Suprapubic skin (tissue), 4 donors: ENCODE measurements around the gene THRAP3. TPM values are rescaled to one million over a fixed set of nuclear protein-coding genes. Genes with fewer than 3 reads are reported as not detected.

ENCODE experiments used
- DNase-seq, 2 donors: peaks; one replicate each; pipeline ENCODE4 v3.0.0-alpha.2; 2019; ENCODE audit warnings: low spot score in 2 of 2
- H3K27ac ChIP-seq: fragments of 200-600 bp; sonication (generic); one replicate; pipeline ENCODE4 v1.5.1; 2019
- H3K27me3 ChIP-seq: fragments of 200-600 bp; sonication (generic); one replicate; pipeline ENCODE4 v1.5.1; 2019
- H3K36me3 ChIP-seq: fragments of 200-600 bp; sonication (generic); one replicate; pipeline ENCODE4 v1.5.1; 2019
- H3K4me1 ChIP-seq: fragments of 200-600 bp; sonication (generic); one replicate; pipeline ENCODE4 v1.5.1; 2019
- H3K4me3 ChIP-seq: fragments of 200-600 bp; sonication (generic); one replicate; pipeline ENCODE4 v1.5.1; 2019; ENCODE audit warnings: mild to moderate bottlenecking
- H3K9me3 ChIP-seq: fragments of 200-600 bp; sonication (generic); one replicate; pipeline ENCODE4 v1.5.1; 2019
- EP300 ChIP-seq: sonication (generic); formaldehyde crosslinking; IDR thresholded peaks from one replicate; pipeline ENCODE4 v1.6.1; 2017; ENCODE audit warnings: antibody characterized with exemption
- POLR2A ChIP-seq, 2 donors: fragments of 450-650 bp; IDR thresholded peaks; one replicate each; pipeline ENCODE4 v1.6.1; 2017; ENCODE audit warnings: antibody characterized with exemption in 2 of 2, mild to moderate bottlenecking in 2 of 2, moderate library complexity in 2 of 2
- POLR2AphosphoS5 ChIP-seq, 3 donors: sonication (generic); formaldehyde crosslinking; IDR thresholded peaks; one replicate each; pipeline ENCODE4 v1.6.1; 2017; ENCODE audit warnings: antibody characterized with exemption in 3 of 3
- WGBS: methylation state at CpG from one replicate; pipeline ENCODE4 v1.1.5; 2018; 5-methylcytosine and 5-hydroxymethylcytosine counted together
- total RNA-seq, 4 donors: library from RNA; depleted of rRNA; stranded (reverse); fragments of >200 nt; gene quantifications; one replicate each; pipeline ENCODE4 v1.1.0, GENCODE V29; 2016
- TF ChIP-seq, protein P1 (sequence below), 2 donors: fragments of 200-600 bp in 1 of 2; fragments of 450-650 bp in 1 of 2; sonication (generic) in 1 of 2; IDR thresholded peaks; one replicate each; pipeline ENCODE4 v1.5.1; 2016 to 2019; ENCODE audit warnings: antibody characterized with exemption in 2 of 2, mild to moderate bottlenecking in 1 of 2, moderate library complexity in 1 of 2

Gene THRAP3
- total RNA-seq, 4 donors from 2014 or later: 73.3 to 93.3 (median 78.2) TPM

GRCh38 chr1:36352910-36353878 is 129.0 kb downstream of the THRAP3 start:
- 83% methylated on average over 14 of the region's 15 CpGs for WGBS
- H3K4me3 ChIP-seq: no peak overlapping the region
- H3K36me3 ChIP-seq: peaks cover 54% of the 10 kb centered on the region
- no peak overlapping the region for H3K27ac ChIP-seq
- DNase-seq: no peak
- no peaks in the 10 kb centered on the region for H3K9me3 ChIP-seq
- no peak for TF ChIP-seq POLR2A (IDR thresholded peaks at IDR 0.05)
- TF ChIP-seq, protein P1, sequence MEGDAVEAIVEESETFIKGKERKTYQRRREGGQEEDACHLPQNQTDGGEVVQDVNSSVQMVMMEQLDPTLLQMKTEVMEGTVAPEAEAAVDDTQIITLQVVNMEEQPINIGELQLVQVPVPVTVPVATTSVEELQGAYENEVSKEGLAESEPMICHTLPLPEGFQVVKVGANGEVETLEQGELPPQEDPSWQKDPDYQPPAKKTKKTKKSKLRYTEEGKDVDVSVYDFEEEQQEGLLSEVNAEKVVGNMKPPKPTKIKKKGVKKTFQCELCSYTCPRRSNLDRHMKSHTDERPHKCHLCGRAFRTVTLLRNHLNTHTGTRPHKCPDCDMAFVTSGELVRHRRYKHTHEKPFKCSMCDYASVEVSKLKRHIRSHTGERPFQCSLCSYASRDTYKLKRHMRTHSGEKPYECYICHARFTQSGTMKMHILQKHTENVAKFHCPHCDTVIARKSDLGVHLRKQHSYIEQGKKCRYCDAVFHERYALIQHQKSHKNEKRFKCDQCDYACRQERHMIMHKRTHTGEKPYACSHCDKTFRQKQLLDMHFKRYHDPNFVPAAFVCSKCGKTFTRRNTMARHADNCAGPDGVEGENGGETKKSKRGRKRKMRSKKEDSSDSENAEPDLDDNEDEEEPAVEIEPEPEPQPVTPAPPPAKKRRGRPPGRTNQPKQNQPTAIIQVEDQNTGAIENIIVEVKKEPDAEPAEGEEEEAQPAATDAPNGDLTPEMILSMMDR (IDR thresholded peaks at IDR 0.05): no peak
- no peak for TF ChIP-seq POLR2AphosphoS5 (IDR thresholded peaks at IDR 0.05)
- TF ChIP-seq EP300: no peak
- H3K4me1 ChIP-seq: peaks cover 38% of the 10 kb centered on the region
- no peaks in the 10 kb centered on the region for H3K27me3 ChIP-seq

- TF ChIP-seq EP300 (no peak), POLR2AphosphoS5 (IDR thresholded peaks at IDR 0.05) (no peak), POLR2A (IDR thresholded peaks at IDR 0.05) (no peak)
- TF ChIP-seq, protein P1 (IDR thresholded peaks at IDR 0.05): no peak
- no peak for DNase-seq
- Histone ChIP-seq H3K27me3 (no peaks in the 10 kb centered on the region), H3K4me1 (peaks cover 30% of the 10 kb centered on the region), H3K4me3 (no peak overlapping the region), H3K36me3 (peaks cover 61% of the 10 kb centered on the region), H3K27ac (no peak overlapping the region), H3K9me3 (no peaks in the 10 kb centered on the region)
- WGBS: 96% methylated on average over 11 of the region's 11 CpGs
Observed at GRCh38 chr1:36354486-36354885, 130.2 kb downstream of the THRAP3 start.

Other genes starting within 250 kb of the THRAP3 start
- under 1 TPM in 1 of 4 donors, not detected in 3; 0.38 TPM for gene TEKT2, start 140.3 kb upstream of the THRAP3 start, total RNA-seq
- 10 to 100 TPM; 40.5 to 68.5 (median 51.9) TPM for gene ADPRS, start 135.6 kb upstream of the THRAP3 start, total RNA-seq
- gene COL8A2, start 99.2 kb upstream of the THRAP3 start, total RNA-seq: 1 to 10 TPM; 4.9 to 5.6 (median 5.2) TPM
- 100 to 1,000 TPM in 2 of 4 donors, 10 to 100 TPM in 2; 68.7 to 111 (median 97.5) TPM for gene TRAPPC3, start 75.0 kb upstream of the THRAP3 start, total RNA-seq
- gene MAP7D1, start 68.3 kb upstream of the THRAP3 start, total RNA-seq: 100 to 1,000 TPM in 1 of 4 donors, 10 to 100 TPM in 3; 80.0 to 119 (median 94.6) TPM
- 10 to 100 TPM in 3 of 4 donors, 1 to 10 TPM in 1; 6.0 to 26.6 (median 16.0) TPM for gene SH3D21, start 81.9 kb downstream of the THRAP3 start, total RNA-seq
- gene EVA1B, start 99.2 kb downstream of the THRAP3 start, total RNA-seq: 10 to 100 TPM; 13.3 to 28.0 (median 19.2) TPM
- 10 to 100 TPM; 29.0 to 69.5 (median 51.8) TPM for gene STK40, start 161.5 kb downstream of the THRAP3 start, total RNA-seq
- 10 to 100 TPM; 19.2 to 22.6 (median 21.4) TPM for gene LSM10, start 173.5 kb downstream of the THRAP3 start, total RNA-seq
- gene OSCP1, start 226.0 kb downstream of the THRAP3 start, total RNA-seq: 10 to 100 TPM in 2 of 4 donors, 1 to 10 TPM in 2; 3.8 to 15.4 (median 7.9) TPM
- 10 to 100 TPM; 47.7 to 91.3 (median 73.6) TPM for gene MRPS15, start 239.9 kb downstream of the THRAP3 start, total RNA-seq